H9 (cell line): ENCODE data around the gene EIF2S3B. TPM values are rescaled to one million over a fixed set of nuclear protein-coding genes. Genes with fewer than 3 reads are reported as not detected.

Experiments used
- DNase-seq: peaks from one replicate; pipeline ENCODE4 v3.0.0-alpha.2; 2017
- H2AFZ ChIP-seq: one replicate; pipeline ENCODE4 v1.6.1; 2013; ENCODE audit warnings: mild to moderate bottlenecking, low read length, control low read depth, moderate library complexity
- H2AK5ac ChIP-seq: 2 replicates; pipeline ENCODE4 v1.6.1; 2013; ENCODE audit warnings: low read length, control low read depth, mixed read lengths; ENCODE audit not compliant: insufficient read length
- H2BK120ac ChIP-seq: one replicate; pipeline ENCODE4 v1.6.1; 2013; ENCODE audit warnings: low read depth, mild to moderate bottlenecking, low read length, control low read depth, inconsistent platforms; ENCODE audit not compliant: poor library complexity, severe bottlenecking
- H2BK12ac ChIP-seq: 2 replicates; pipeline ENCODE4 v1.6.1; 2013; ENCODE audit warnings: low read length, control low read depth, mixed read lengths, low read depth; ENCODE audit not compliant: insufficient read length
- H2BK15ac ChIP-seq: 2 replicates; pipeline ENCODE4 v1.6.1; 2013; ENCODE audit warnings: low read depth, low read length, control low read depth
- H2BK20ac ChIP-seq: one replicate; pipeline ENCODE4 v1.6.1; 2013; ENCODE audit warnings: low read depth, mild to moderate bottlenecking, low read length, control low read depth, inconsistent platforms; ENCODE audit not compliant: poor library complexity, severe bottlenecking
- H2BK5ac ChIP-seq: 2 replicates; pipeline ENCODE4 v1.6.1; 2013; ENCODE audit warnings: low read length, control low read depth, mixed read lengths; ENCODE audit not compliant: insufficient read length
- H3K14ac ChIP-seq: 2 replicates; pipeline ENCODE4 v1.6.1; 2013; ENCODE audit warnings: low read length, control low read depth; ENCODE audit not compliant: insufficient read depth
- H3K18ac ChIP-seq: 2 replicates; pipeline ENCODE4 v1.6.1; 2013; ENCODE audit warnings: low read depth, mild to moderate bottlenecking, mixed read lengths, low read length, control low read depth; ENCODE audit not compliant: insufficient read length
- H3K23ac ChIP-seq: 2 replicates; pipeline ENCODE4 v1.6.1; 2013; ENCODE audit warnings: low read length, control low read depth, mixed read lengths, low read depth; ENCODE audit not compliant: insufficient read length
- H3K23me2 ChIP-seq: 2 replicates; pipeline ENCODE4 v1.6.1; 2013; ENCODE audit warnings: low read depth, mild to moderate bottlenecking, mixed read lengths, low read length, control low read depth; ENCODE audit not compliant: insufficient read length, poor library complexity, severe bottlenecking
- H3K27ac ChIP-seq: 2 replicates; pipeline ENCODE4 v1.5.1; 2013; ENCODE audit warnings: low read length, control low read depth, mixed read lengths, low read depth; ENCODE audit not compliant: insufficient read length
- H3K27me3 ChIP-seq: 2 replicates; pipeline ENCODE4 v1.6.1; 2013; ENCODE audit warnings: low read length, control low read depth, inconsistent platforms; ENCODE audit not compliant: insufficient read depth
- H3K4ac ChIP-seq: 2 replicates; pipeline ENCODE4 v1.6.1; 2013; ENCODE audit warnings: low read depth, mild to moderate bottlenecking, control low read depth, inconsistent platforms, low read length, moderate library complexity
- H3K4me1 ChIP-seq: 2 replicates; pipeline ENCODE4 v1.6.1; 2013; ENCODE audit warnings: low read length, control low read depth, inconsistent platforms; ENCODE audit not compliant: insufficient read depth
- H3K4me2 ChIP-seq: 2 replicates; pipeline ENCODE4 v1.6.1; 2013; ENCODE audit warnings: low read length, control low read depth, mixed read lengths; ENCODE audit not compliant: insufficient read length, insufficient read depth
- H3K56ac ChIP-seq: 2 replicates; pipeline ENCODE4 v1.6.1; 2013; ENCODE audit warnings: low read depth, mild to moderate bottlenecking, mixed read lengths, low read length, control low read depth; ENCODE audit not compliant: insufficient read length
- H3K79me1 ChIP-seq: 2 replicates; pipeline ENCODE4 v1.6.1; 2013; ENCODE audit warnings: low read depth, mild to moderate bottlenecking, moderate library complexity, low read length, control low read depth, inconsistent platforms; ENCODE audit not compliant: insufficient read depth, poor library complexity, severe bottlenecking
- H3K79me2 ChIP-seq: 2 replicates; pipeline ENCODE4 v1.6.1; 2013; ENCODE audit warnings: low read length, control low read depth, inconsistent platforms; ENCODE audit not compliant: insufficient read depth
- H3K9ac ChIP-seq: 2 replicates; pipeline ENCODE4 v1.6.1; 2013; ENCODE audit warnings: low read length, control low read depth, mixed read lengths; ENCODE audit not compliant: insufficient read length; ENCODE audit errors: extremely low read depth
- H3K9me3 ChIP-seq: one replicate; pipeline ENCODE4 v1.6.1; 2013; ENCODE audit warnings: low read depth, low read length, inconsistent platforms; ENCODE audit not compliant: control insufficient read depth
- H3T11ph ChIP-seq: one replicate; pipeline ENCODE4 v1.6.1; 2013; ENCODE audit warnings: mild to moderate bottlenecking, low read length, control low read depth, inconsistent platforms
- H4K20me1 ChIP-seq: one replicate; pipeline ENCODE4 v1.6.1; 2013; ENCODE audit not compliant: control insufficient read depth, insufficient read length, insufficient read depth
- H4K5ac ChIP-seq: 2 replicates; pipeline ENCODE4 v1.6.1; 2013; ENCODE audit warnings: low read depth, mild to moderate bottlenecking, mixed read lengths, low read length, control low read depth; ENCODE audit not compliant: insufficient read length
- H4K8ac ChIP-seq: replicated peaks from 2 replicates; pipeline ENCODE4 v1.6.1; 2013; ENCODE audit warnings: low read length, control low read depth, mixed read lengths, low read depth; ENCODE audit not compliant: insufficient read length
- H4K91ac ChIP-seq: 2 replicates; pipeline ENCODE4 v1.6.1; 2013; ENCODE audit warnings: low read depth, mild to moderate bottlenecking, moderate library complexity, mixed read lengths, low read length, control low read depth; ENCODE audit not compliant: insufficient read length
- H3K27ac Mint-ChIP-seq, 3 experiments: 2 replicates in 2 of 3; 3 replicates in 1 of 3; pipeline ENCODE4 v1.8.0; 2020 to 2021; ENCODE audit warnings: mixed read lengths in 3 of 3, mild to moderate bottlenecking in 1 of 3, moderate library complexity in 1 of 3
- H3K27me3 Mint-ChIP-seq: 2 replicates; pipeline ENCODE4 v1.8.0; 2021; ENCODE audit warnings: low read depth, mild to moderate bottlenecking, moderate library complexity, mixed read lengths
- H3K36me3 Mint-ChIP-seq, 3 experiments: 2 replicates in 2 of 3; 3 replicates in 1 of 3; pipeline ENCODE4 v1.8.0; 2020 to 2021; ENCODE audit warnings: low read depth in 3 of 3, mixed read lengths in 3 of 3; ENCODE audit not compliant: insufficient read depth in 1 of 3
- H3K4me1 Mint-ChIP-seq, 2 experiments: 2 replicates each; pipeline ENCODE4 v1.8.0; 2020; ENCODE audit warnings: mixed read lengths in 2 of 2
- H3K4me3 Mint-ChIP-seq, 2 experiments: 2 replicates in 1 of 2; 3 replicates in 1 of 2; pipeline ENCODE4 v1.8.0; 2020 to 2021; ENCODE audit warnings: mild to moderate bottlenecking in 2 of 2, mixed read lengths in 2 of 2, moderate library complexity in 1 of 2
- H3K9me3 Mint-ChIP-seq, 2 experiments: 2 replicates in 1 of 2; 3 replicates in 1 of 2; pipeline ENCODE4 v1.8.0; 2020; ENCODE audit warnings: mild to moderate bottlenecking in 2 of 2, mixed read lengths in 2 of 2, moderate library complexity in 1 of 2
- CTCF ChIP-seq: fragments of 200-600 bp; sonication (generic); conservative IDR thresholded peaks from 3 replicates; pipeline ENCODE4 v1.8.0; 2021; ENCODE audit warnings: antibody characterized with exemption, mild to moderate bottlenecking
- WGBS: extraction: QIAGEN DNeasy Blood & Tissue Kit; methylation state at CpG from one replicate; pipeline ENCODE4 v1.1.7; 2013; ENCODE audit warnings: missing lambda C conversion rate, low lambda C conversion rate, mixed read lengths; ENCODE audit not compliant: insufficient read length; ENCODE audit errors: extremely low coverage; 5-methylcytosine and 5-hydroxymethylcytosine counted together
- total RNA-seq: library from RNA; stranded (reverse); gene quantifications from 2 replicates; pipeline ENCODE4 v1.2.1, GENCODE V29; 2021

Gene EIF2S3B
- total RNA-seq, 1 experiment from 2014 or later: 2.1 TPM

GRCh38 chr12:10466311-10466710, 39.4 kb upstream of the EIF2S3B start:
- Histone ChIP-seq H2BK12ac (no peak overlapping the region), H3K9me3 (no peaks in the 10 kb centered on the region), H3K4ac (no peak overlapping the region), H3K23me2 (no peaks in the 10 kb centered on the region), H4K5ac (no peak overlapping the region), H2AK5ac (no peak overlapping the region), H2BK15ac (no peak overlapping the region), H3K79me2 (no peaks in the 10 kb centered on the region), H3K56ac (no peak overlapping the region), H3K18ac (no peak overlapping the region), H3K79me1 (no peaks in the 10 kb centered on the region), H2BK120ac (no peak overlapping the region), H3K27ac (no peak overlapping the region), H4K8ac (no peak overlapping the region), H2AFZ (no peak overlapping the region), H3K9ac (no peak overlapping the region), H2BK5ac (no peak overlapping the region), H3K4me1 (no peaks in the 10 kb centered on the region), H4K91ac (no peak overlapping the region), H3K4me2 (no peak overlapping the region), H2BK20ac (no peak overlapping the region), H3T11ph (no peak overlapping the region), H3K14ac (no peak overlapping the region), H4K20me1 (no peaks in the 10 kb centered on the region), H3K23ac (no peak overlapping the region), H3K27me3 (no peaks in the 10 kb centered on the region)
- Mint-ChIP-seq H3K4me3 (no peak overlapping the region), H3K36me3 (peaks cover 0 to 12% (median 0%) of the 10 kb centered on the region in 3 experiments; a peak in 2 of 7 replicates), H3K27ac (peak overlapping the region in 1 of 3 experiments; percentile 63; a peak in 1 of 7 replicates), H3K9me3 (peaks cover 2% of the 10 kb centered on the region in 2 experiments; a peak in 1 of 5 replicates), H3K27me3 (no peaks in the 10 kb centered on the region), H3K4me1 (peaks cover 0 to 4% of the 10 kb centered on the region in 2 experiments; a peak in 2 of 4 replicates)
- TF ChIP-seq CTCF: no peak
- DNase-seq: peak; percentile 25
- no CpG with 5 or more reads among the region's 4 CpGs for WGBS
